ENCODE results near the gene PNPLA6.

PNPLA6 gene

DNA sequence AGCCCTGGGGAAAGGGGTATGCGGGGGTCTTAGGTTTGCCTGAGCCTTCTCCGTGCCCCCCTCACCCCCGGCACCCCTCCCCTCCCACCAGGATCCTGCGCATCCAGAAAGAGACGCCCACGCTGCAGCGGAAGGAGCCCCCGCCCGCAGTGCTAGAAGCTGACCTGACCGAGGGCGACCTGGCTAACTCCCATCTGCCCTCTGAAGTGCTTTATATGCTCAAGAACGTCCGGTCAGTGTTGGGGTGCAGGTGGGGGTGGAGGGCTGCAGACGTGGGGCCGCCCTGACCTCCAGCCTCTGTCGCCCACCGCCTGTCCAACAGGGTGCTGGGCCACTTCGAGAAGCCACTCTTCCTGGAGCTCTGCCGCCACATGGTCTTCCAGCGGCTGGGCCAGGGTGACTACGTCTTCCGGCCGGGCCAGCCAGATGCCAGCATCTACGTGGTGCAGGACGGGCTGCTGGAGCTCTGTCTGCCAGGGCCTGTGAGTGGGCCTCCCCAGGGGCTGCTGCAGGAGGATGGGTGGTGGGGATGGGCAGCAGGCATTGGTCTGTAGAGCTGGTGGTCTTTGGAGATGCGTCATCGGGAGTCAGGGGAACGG lies 4.4 kb downstream of the PNPLA6 start:
- TF ChIP-seq, protein P1, sequence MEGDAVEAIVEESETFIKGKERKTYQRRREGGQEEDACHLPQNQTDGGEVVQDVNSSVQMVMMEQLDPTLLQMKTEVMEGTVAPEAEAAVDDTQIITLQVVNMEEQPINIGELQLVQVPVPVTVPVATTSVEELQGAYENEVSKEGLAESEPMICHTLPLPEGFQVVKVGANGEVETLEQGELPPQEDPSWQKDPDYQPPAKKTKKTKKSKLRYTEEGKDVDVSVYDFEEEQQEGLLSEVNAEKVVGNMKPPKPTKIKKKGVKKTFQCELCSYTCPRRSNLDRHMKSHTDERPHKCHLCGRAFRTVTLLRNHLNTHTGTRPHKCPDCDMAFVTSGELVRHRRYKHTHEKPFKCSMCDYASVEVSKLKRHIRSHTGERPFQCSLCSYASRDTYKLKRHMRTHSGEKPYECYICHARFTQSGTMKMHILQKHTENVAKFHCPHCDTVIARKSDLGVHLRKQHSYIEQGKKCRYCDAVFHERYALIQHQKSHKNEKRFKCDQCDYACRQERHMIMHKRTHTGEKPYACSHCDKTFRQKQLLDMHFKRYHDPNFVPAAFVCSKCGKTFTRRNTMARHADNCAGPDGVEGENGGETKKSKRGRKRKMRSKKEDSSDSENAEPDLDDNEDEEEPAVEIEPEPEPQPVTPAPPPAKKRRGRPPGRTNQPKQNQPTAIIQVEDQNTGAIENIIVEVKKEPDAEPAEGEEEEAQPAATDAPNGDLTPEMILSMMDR (IDR thresholded peaks at IDR 0.05; ENCODE audit: control insufficient read depth, insufficient read depth, low read depth, low read length, missing control alignments): no peak
- no peak overlapping the region for H3K4me3 ChIP-seq (ENCODE audit: control insufficient read depth, low read depth, low read length)
- DNase-seq (ENCODE audit: low read depth): no peak

DNA sequence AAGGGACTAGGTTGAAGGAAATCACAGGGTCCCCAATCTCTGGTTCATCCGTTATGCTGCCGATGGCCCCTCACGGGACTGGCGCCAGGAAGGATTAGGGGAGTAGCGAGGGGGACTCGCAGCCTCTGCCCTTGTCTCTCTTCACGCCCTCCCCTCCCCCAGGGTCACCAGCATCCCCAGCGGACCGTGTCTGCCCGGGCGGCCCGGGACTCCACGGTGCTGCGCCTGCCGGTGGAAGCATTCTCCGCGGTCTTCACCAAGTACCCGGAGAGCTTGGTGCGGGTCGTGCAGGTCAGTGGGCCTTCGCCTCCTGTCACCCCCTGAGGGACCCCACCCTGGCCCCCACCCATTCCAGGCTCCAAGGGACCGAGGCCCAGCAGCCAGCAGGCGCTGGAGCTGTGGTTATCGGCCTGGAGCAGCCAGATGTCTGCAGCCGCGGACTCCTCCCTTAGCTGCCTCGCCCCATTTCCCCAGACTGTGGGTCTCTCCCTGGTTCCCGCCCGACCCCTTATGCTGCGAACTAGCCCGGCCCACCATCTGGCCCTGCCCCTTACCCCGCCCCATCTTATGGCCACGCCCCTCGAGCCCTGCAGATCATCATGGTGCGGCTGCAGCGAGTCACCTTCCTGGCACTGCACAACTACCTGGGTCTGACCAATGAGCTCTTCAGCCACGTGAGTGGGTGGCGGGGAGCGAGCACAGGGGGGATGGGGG lies 5.4 kb downstream of the PNPLA6 start:
- TF ChIP-seq, protein P1 (IDR thresholded peaks at IDR 0.05; ENCODE audit: control insufficient read depth, insufficient read depth, low read depth, low read length, missing control alignments): no peak
- no peak for DNase-seq (ENCODE audit: low read depth)
- no peak overlapping the region for H3K4me3 ChIP-seq (ENCODE audit: control insufficient read depth, low read depth, low read length)

- no peak overlapping the region for H3K4me3 ChIP-seq (ENCODE audit: control insufficient read depth, low read depth, low read length)
- TF ChIP-seq, protein P1 (IDR thresholded peaks at IDR 0.05; ENCODE audit: control insufficient read depth, insufficient read depth, low read depth, low read length, missing control alignments): no peak
- no peak for DNase-seq (ENCODE audit: low read depth)
Observed at GRCh38 chr19:7541475-7541824, 5.9 kb downstream of the PNPLA6 start.

DNA sequence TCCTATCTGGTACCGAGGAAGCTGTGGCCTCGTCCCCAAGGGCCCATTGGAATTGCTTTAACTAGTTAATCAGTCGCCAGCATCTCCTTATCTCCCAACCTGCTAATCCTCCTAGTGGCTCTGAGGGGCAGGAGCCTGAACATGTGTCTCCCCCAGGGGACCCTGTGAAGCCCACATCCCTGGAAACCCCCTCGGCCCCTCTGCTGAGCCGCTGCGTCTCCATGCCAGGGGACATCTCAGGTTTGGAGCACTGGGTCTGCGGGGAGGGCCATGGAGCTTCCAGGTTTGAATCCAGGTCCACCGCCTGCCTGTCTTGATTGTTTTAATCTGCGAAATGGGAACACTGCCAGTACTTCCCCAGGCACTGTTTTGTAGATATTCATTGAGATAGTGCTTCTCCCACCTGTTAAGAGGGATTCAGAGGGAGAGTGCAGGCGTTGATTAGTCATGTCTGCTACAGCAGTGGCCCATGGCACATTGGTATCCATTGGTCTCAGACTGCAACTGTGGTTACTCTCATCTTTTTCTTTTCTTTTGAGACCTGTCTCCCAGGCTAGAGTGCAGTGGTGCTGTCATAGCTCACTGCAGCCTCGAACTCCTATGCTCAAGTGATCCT lies 6.4 kb downstream of the PNPLA6 start:
- DNase-seq (ENCODE audit: low read depth): no peak
- TF ChIP-seq, protein P1 (IDR thresholded peaks at IDR 0.05; ENCODE audit: control insufficient read depth, insufficient read depth, low read depth, low read length, missing control alignments): no peak
- H3K4me3 ChIP-seq (ENCODE audit: control insufficient read depth, low read depth, low read length): no peak overlapping the region

DNA sequence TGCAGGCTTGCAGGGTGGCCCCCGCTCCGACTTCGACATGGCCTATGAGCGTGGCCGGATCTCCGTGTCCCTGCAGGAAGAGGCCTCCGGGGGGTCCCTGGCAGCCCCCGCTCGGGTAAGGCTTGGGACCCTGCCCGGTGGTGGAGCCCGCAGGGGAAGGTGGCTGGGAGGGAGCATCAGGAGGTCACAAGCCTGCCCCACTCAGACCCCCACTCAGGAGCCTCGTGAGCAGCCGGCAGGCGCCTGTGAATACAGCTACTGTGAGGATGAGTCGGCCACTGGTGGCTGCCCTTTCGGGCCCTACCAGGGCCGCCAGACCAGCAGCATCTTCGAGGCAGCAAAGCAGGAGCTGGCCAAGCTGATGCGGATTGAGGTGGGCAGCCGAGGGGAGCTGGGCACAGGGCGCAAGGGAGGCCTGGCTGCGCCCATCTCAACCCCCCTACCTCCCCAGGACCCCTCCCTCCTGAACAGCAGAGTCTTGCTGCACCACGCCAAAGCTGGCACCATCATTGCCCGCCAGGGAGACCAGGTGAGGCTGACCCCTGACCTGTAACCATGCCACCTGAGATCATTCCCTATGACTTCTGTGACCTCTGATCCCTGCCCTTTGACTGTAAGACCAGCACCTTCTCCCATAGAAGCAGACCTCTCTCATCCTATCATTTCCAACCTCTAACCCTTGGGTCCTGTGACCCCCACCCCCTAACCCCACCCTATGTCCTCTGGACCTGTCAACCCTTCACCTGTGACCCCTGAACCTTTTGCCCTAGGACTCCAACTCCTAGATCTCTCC lies 7.2 kb downstream of the PNPLA6 start:
- no peak for DNase-seq (ENCODE audit: low read depth)
- TF ChIP-seq, protein P1 (IDR thresholded peaks at IDR 0.05; ENCODE audit: control insufficient read depth, insufficient read depth, low read depth, low read length, missing control alignments): no peak
- no peak overlapping the region for H3K4me3 ChIP-seq (ENCODE audit: control insufficient read depth, low read depth, low read length)

GRCh38 chr19:7544626-7545025 lies 9.1 kb downstream of the PNPLA6 start:
- TF ChIP-seq, protein P1 (IDR thresholded peaks at IDR 0.05; ENCODE audit: control insufficient read depth, insufficient read depth, low read depth, low read length, missing control alignments): no peak
- no peak overlapping the region for H3K4me3 ChIP-seq (ENCODE audit: control insufficient read depth, low read depth, low read length)
- DNase-seq (ENCODE audit: low read depth): no peak

All from AG09309 (cell line).